ENCODE data around the gene FN3KRP.
A peak's percentile ranks its signal among the peaks of the same experiment; 100 is the strongest.

The FN3KRP gene

GRCh38 chr17:82702231-82702927 is 14.1 kb upstream of the FN3KRP start:
- Histone ChIP-seq H3K4me3 (ENCODE audit: low read depth, low read length) (no peak overlapping the region), H3K9me3 (ENCODE audit: control insufficient read depth, insufficient read depth, low read depth, low read length) (no peaks in the 10 kb centered on the region), H3K27ac (ENCODE audit: extremely low read depth, low read depth, low read length) (no peak overlapping the region), H3K4me1 (ENCODE audit: control insufficient read depth, insufficient read depth, low read length) (no peaks in the 10 kb centered on the region; the same call in 1 of the 2 replicates), H3K36me3 (ENCODE audit: control insufficient read depth in 2 of 2, insufficient read depth in 1 of 2, low read length in 2 of 2) (no peaks in the 10 kb centered on the region)
- POLR2A ChIA-PET = no interaction called here
- CTCF ChIA-PET = no interaction called here
- TF ChIP-seq ZFHX2 (tag by site-specific recombination; conservative IDR thresholded peaks at IDR 0.05) (peak; percentile 88), ZFP69B (tag by site-specific recombination; IDR thresholded peaks at IDR 0.05) (peak; percentile 68), ZNF302 (tag by site-specific recombination; IDR thresholded peaks at IDR 0.05; ENCODE audit: low read depth) (no peak), MYNN (tag by site-specific recombination; IDR thresholded peaks at IDR 0.05; ENCODE audit: borderline replicate concordance) (no peak), ZNF514 (tag by site-specific recombination; IDR thresholded peaks at IDR 0.05) (no peak), ZNF169 (tag by site-specific recombination; IDR thresholded peaks at IDR 0.05) (no peak), KLF10 (tag by site-specific recombination; IDR thresholded peaks at IDR 0.05) (no peak), GLIS2 (tag by site-specific recombination; IDR thresholded peaks at IDR 0.05) (peak; percentile 27; the same call in 1 of the 2 replicates), ZNF350 (tag by site-specific recombination; IDR thresholded peaks at IDR 0.05) (no peak), ZIC2 (tag by site-specific recombination; IDR thresholded peaks at IDR 0.05) (0 out of 2 replicates have a peak, but pooled peaks have one; percentile 16), ZNF148 (tag by site-specific recombination; IDR thresholded peaks at IDR 0.05; ENCODE audit: borderline replicate concordance) (no peak), KLF17 (tag by site-specific recombination; IDR thresholded peaks at IDR 0.05) (no peak), ZNF585B (tag by site-specific recombination; IDR thresholded peaks at IDR 0.05) (no peak), EGR2 (tag by site-specific recombination; IDR thresholded peaks at IDR 0.05; ENCODE audit: low read depth) (peak; percentile 80), BCL11A (tag by site-specific recombination; IDR thresholded peaks at IDR 0.05; ENCODE audit: low read depth) (no peak), IKZF3 (tag by site-specific recombination; IDR thresholded peaks at IDR 0.05) (no peak), CTCF (tag by site-specific recombination; IDR thresholded peaks at IDR 0.05) (0 out of 2 replicates have a peak, but pooled peaks have one; percentile 9), ZNF362 (tag by site-specific recombination; IDR thresholded peaks at IDR 0.05) (no peak), ZNF155 (tag by site-specific recombination; IDR thresholded peaks at IDR 0.05) (no peak), ZSCAN30 (tag by site-specific recombination; IDR thresholded peaks at IDR 0.05) (no peak), KLF7 (tag by site-specific recombination; IDR thresholded peaks at IDR 0.05; ENCODE audit: borderline replicate concordance) (no peak), ZNF549 (tag by site-specific recombination; IDR thresholded peaks at IDR 0.05) (no peak), ZNF837 (tag by site-specific recombination; IDR thresholded peaks at IDR 0.05) (no peak), ZNF843 (tag by site-specific recombination; IDR thresholded peaks at IDR 0.05) (no peak), ZBTB7A (tag by site-specific recombination; IDR thresholded peaks at IDR 0.05; ENCODE audit: low read depth) (no peak), ZNF521 (tag by site-specific recombination; IDR thresholded peaks at IDR 0.05) (no peak), GFI1B (tag by site-specific recombination; IDR thresholded peaks at IDR 0.05) (no peak), ZNF214 (tag by site-specific recombination; IDR thresholded peaks at IDR 0.05; ENCODE audit: borderline replicate concordance) (no peak), ZNF610 (tag by site-specific recombination; IDR thresholded peaks at IDR 0.05; ENCODE audit: borderline replicate concordance) (no peak), ZNF175 (tag by site-specific recombination; IDR thresholded peaks at IDR 0.05) (no peak), ZFP37 (tag by site-specific recombination; IDR thresholded peaks at IDR 0.05) (no peak), ZNF114 (tag by site-specific recombination; IDR thresholded peaks at IDR 0.05) (no peak), ZNF623 (tag by site-specific recombination; IDR thresholded peaks at IDR 0.05) (no peak), ZNF571 (tag by site-specific recombination; IDR thresholded peaks at IDR 0.05) (no peak), MEIS1 (CRISPR knock-in tag; IDR thresholded peaks at IDR 0.05; ENCODE audit: borderline replicate concordance) (no peak)
